HCT116 (cell line): Measurements from ENCODE around the gene ADAM10. TPM values are rescaled to one million over a fixed set of nuclear protein-coding genes. Genes with fewer than 3 reads are reported as not detected.

Experiments
- ATAC-seq: fragments of 200-7000 bp; cut with Tn5 transposase; 2 replicates; pipeline ENCODE4 v1.9.1; 2020; ENCODE audit warnings: mild to moderate bottlenecking, moderate library complexity
- BruUV-seq: library from RNA; stranded (reverse); fragments of 400-500 nt; replicated peaks from 2 replicates; lab custom pipeline; 2021; lab: Mats Ljungman, UMichigan
- CTCF ChIA-PET: fragments of 300-600 bp; sonication (Branson Sonifier 250); formaldehyde crosslinking; loops from one replicate; lab custom pipeline; 2021; ENCODE audit warnings: antibody characterized with exemption; lab: Charles Lee
- POLR2A ChIA-PET: fragments of 300-600, 350-600 bp; sonication (Branson Sonifier 250); formaldehyde crosslinking; loops from one replicate; lab custom pipeline; 2021; ENCODE audit warnings: antibody characterized with exemption; lab: Charles Lee
- RAD21 ChIA-PET, 2 experiments: fragments of 300-600 bp; sonication (Branson Sonifier 250); formaldehyde crosslinking; loops; one replicate each; lab custom pipeline; 2023; ENCODE audit warnings: low total read pairs in 2 of 2; ENCODE audit not compliant: uncharacterized antibody in 2 of 2, unreplicated experiment in 2 of 2, low non-redundant PET in 1 of 2; lab: Charles Lee
- DNase-seq: peaks from one replicate; pipeline ENCODE4 v3.0.0-alpha.2; 2010; ENCODE audit warnings: low read depth, low spot score
- H2AFZ ChIP-seq: fragments of 200-600 bp; shearing (Covaris generic), sonication (generic); 2 replicates; pipeline ENCODE4 v1.6.1; 2017; ENCODE audit warnings: low read depth, mixed run types, mixed read lengths, antibody characterized with exemption, low read length; ENCODE audit not compliant: poor library complexity, severe bottlenecking
- H3K27ac ChIP-seq: 2 replicates; pipeline ENCODE4 v1.5.1; 2012; ENCODE audit warnings: low read depth, low read length
- H3K27me3 ChIP-seq: fragments of 200-600 bp; sonication (generic); 2 replicates; pipeline ENCODE4 v1.6.1; 2016; ENCODE audit warnings: mixed run types, low read length, mixed read lengths; ENCODE audit not compliant: insufficient read depth
- H3K36me3 ChIP-seq, 2 experiments: fragments of 200-500 bp in 1 of 2; fragments of 200-600 bp in 1 of 2; sonication (Bioruptor generic) in 1 of 2; sonication (generic) in 1 of 2; 2 replicates each; pipeline versions ENCODE4 v1.5.1 to v1.6.1; 2014 to 2016; ENCODE audit warnings: low read length in 2 of 2, inconsistent platforms in 1 of 2, mixed read lengths in 1 of 2, mixed run types in 1 of 2; ENCODE audit not compliant: insufficient read depth in 2 of 2, control insufficient read depth in 1 of 2
- H3K4me1 ChIP-seq, 2 experiments: fragments of 200-600 bp in 1 of 2; sonication (generic) in 1 of 2; 2 replicates each; pipeline versions ENCODE4 v1.5.1 to v1.6.1; 2012 to 2017; ENCODE audit warnings: low read length in 2 of 2, inconsistent platforms in 1 of 2, mild to moderate bottlenecking in 1 of 2, mixed read lengths in 1 of 2, mixed run types in 1 of 2, moderate library complexity in 1 of 2; ENCODE audit not compliant: insufficient read depth in 2 of 2, control insufficient read depth in 1 of 2
- H3K4me2 ChIP-seq: fragments of 200-600 bp; sonication (generic); 2 replicates; pipeline ENCODE4 v1.6.1; 2017; ENCODE audit warnings: mixed run types, low read length, mixed read lengths
- H3K4me3 ChIP-seq, 2 experiments: fragments of 200-600 bp in 1 of 2; sonication (generic) in 1 of 2; replicated peaks in 1 of 2; 2 replicates each; pipeline ENCODE4 v1.5.1; 2011 to 2016; ENCODE audit warnings: low read length in 2 of 2, control low read depth in 1 of 2, low read depth in 1 of 2, mild to moderate bottlenecking in 1 of 2, mixed read lengths in 1 of 2, mixed run types in 1 of 2
- H3K79me2 ChIP-seq: fragments of 200-600 bp; sonication (generic); 2 replicates; pipeline ENCODE4 v1.6.1; 2017; ENCODE audit warnings: mild to moderate bottlenecking, mixed run types, low read length, moderate library complexity, mixed read lengths; ENCODE audit not compliant: insufficient read depth
- H3K9ac ChIP-seq: fragments of 200-600 bp; sonication (generic); 2 replicates; pipeline ENCODE4 v1.6.1; 2016; ENCODE audit warnings: low read length, mixed read lengths
- H3K9me2 ChIP-seq: fragments of 200-600 bp; sonication (generic), shearing (Covaris generic); 2 replicates; pipeline ENCODE4 v1.6.1; 2017; ENCODE audit warnings: mixed run types, mild to moderate bottlenecking, moderate library complexity; ENCODE audit not compliant: insufficient read depth
- H3K9me3 ChIP-seq, 2 experiments: fragments of 200-500 bp in 1 of 2; fragments of 200-600 bp in 1 of 2; sonication (Bioruptor generic) in 1 of 2; sonication (generic) in 1 of 2; 2 replicates each; pipeline ENCODE4 v1.6.1; 2014 to 2017; ENCODE audit warnings: low read length in 2 of 2, mixed read lengths in 2 of 2, inconsistent platforms in 1 of 2, low read depth in 1 of 2, mild to moderate bottlenecking in 1 of 2, mixed run types in 1 of 2, moderate library complexity in 1 of 2; ENCODE audit not compliant: control insufficient read depth in 1 of 2, insufficient read depth in 1 of 2
- H4K20me1 ChIP-seq: fragments of 200-600 bp; sonication (generic), shearing (Covaris generic); 2 replicates; pipeline ENCODE4 v1.6.1; 2017; ENCODE audit warnings: mixed run types, mild to moderate bottlenecking, moderate library complexity; ENCODE audit not compliant: insufficient read depth
- CBX3 ChIP-seq: IDR thresholded peaks from 2 replicates; pipeline ENCODE4 v1.6.1; 2012; ENCODE audit warnings: low read depth
- CEBPB ChIP-seq: IDR thresholded peaks from 2 replicates; pipeline ENCODE4 v1.6.1; 2012; ENCODE audit warnings: low read depth
- EGR1 ChIP-seq: IDR thresholded peaks from 2 replicates; pipeline ENCODE4 v1.6.1; 2012; ENCODE audit warnings: low read depth
- EZH2 ChIP-seq: fragments of 200-600 bp; sonication (generic); IDR thresholded peaks from 2 replicates; pipeline ENCODE4 v1.6.1; 2017; ENCODE audit warnings: antibody characterized with exemption, mixed run types
- FOSL1 ChIP-seq: IDR thresholded peaks from 2 replicates; pipeline ENCODE4 v1.6.1; 2012; ENCODE audit warnings: low read depth
- JUND ChIP-seq: IDR thresholded peaks from 2 replicates; pipeline ENCODE4 v1.6.1; 2012
- POLR2A ChIP-seq: IDR thresholded peaks from 2 replicates; pipeline ENCODE4 v1.7.0; 2011; ENCODE audit warnings: borderline replicate concordance; ENCODE audit not compliant: insufficient read depth, insufficient read length; ENCODE audit errors: extremely low read depth
- POLR2AphosphoS5 ChIP-seq: IDR thresholded peaks from 2 replicates; pipeline ENCODE4 v1.6.1; 2011; ENCODE audit warnings: mild to moderate bottlenecking, low read depth, low read length, moderate library complexity
- RAD21 ChIP-seq: IDR thresholded peaks from 2 replicates; pipeline ENCODE4 v1.6.1; 2012; ENCODE audit warnings: low read depth, mild to moderate bottlenecking
- SIN3A ChIP-seq: IDR thresholded peaks from 2 replicates; pipeline ENCODE4 v1.6.1; 2012; ENCODE audit warnings: low read depth
- SP1 ChIP-seq: IDR thresholded peaks from 2 replicates; pipeline ENCODE4 v1.6.1; 2012; ENCODE audit warnings: low read depth
- SRF ChIP-seq: IDR thresholded peaks from 2 replicates; pipeline ENCODE4 v1.6.1; 2012; ENCODE audit warnings: low read depth
- TCF7L2 ChIP-seq: IDR thresholded peaks from 2 replicates; pipeline ENCODE4 v1.7.0; 2011; ENCODE audit warnings: borderline replicate concordance, inconsistent platforms; ENCODE audit not compliant: insufficient read depth, insufficient read length; ENCODE audit errors: extremely low read depth
- YY1 ChIP-seq: IDR thresholded peaks from 2 replicates; pipeline ENCODE4 v1.6.1; 2011; ENCODE audit warnings: low read length, low read depth, moderate library complexity, mild to moderate bottlenecking; ENCODE audit not compliant: insufficient replicate concordance; ENCODE audit errors: extremely low read depth
- ZNF274 ChIP-seq: fragments of 200-500 bp; sonication (Bioruptor generic); IDR thresholded peaks from 2 replicates; pipeline ENCODE4 v1.6.1; 2014; ENCODE audit warnings: mild to moderate bottlenecking, low read depth, low read length, inconsistent platforms
- intact Hi-C: fragments of 100-400 bp; cut with micrococcal nuclease; formaldehyde crosslinking; loops from 2 replicates; pipeline ENCODE4 v1.10.0; 2022
- total RNA-seq: library from RNA; stranded (reverse); gene quantifications from one replicate; pipeline ENCODE4 v1.2.1, GENCODE V29; 2021; ENCODE audit not compliant: unreplicated experiment
- TF ChIP-seq, protein P1 (sequence below): IDR thresholded peaks from 2 replicates; pipeline ENCODE4 v1.6.1; 2012
- TF ChIP-seq, protein P2 (sequence below), 3 experiments: fragments of 200-600 bp in 1 of 3; sonication (generic) in 1 of 3; IDR thresholded peaks in 2 of 3; conservative IDR thresholded peaks in 1 of 3; 2 replicates each; pipeline ENCODE4 v1.5.1; 2012 to 2017; ENCODE audit warnings: low read depth in 2 of 3, low read length in 2 of 3, antibody characterized with exemption in 1 of 3, borderline replicate concordance in 1 of 3, control low read depth in 1 of 3, mild to moderate bottlenecking in 1 of 3, mixed read lengths in 1 of 3, mixed run types in 1 of 3, moderate library complexity in 1 of 3; ENCODE audit not compliant: insufficient read depth in 1 of 3
- TF ChIP-seq, protein P3 (sequence below): IDR thresholded peaks from 2 replicates; pipeline ENCODE4 v1.6.1; 2012; ENCODE audit warnings: low read depth

ADAM10 gene
- total RNA-seq, 1 experiment from 2014 or later = 158 TPM

DNA sequence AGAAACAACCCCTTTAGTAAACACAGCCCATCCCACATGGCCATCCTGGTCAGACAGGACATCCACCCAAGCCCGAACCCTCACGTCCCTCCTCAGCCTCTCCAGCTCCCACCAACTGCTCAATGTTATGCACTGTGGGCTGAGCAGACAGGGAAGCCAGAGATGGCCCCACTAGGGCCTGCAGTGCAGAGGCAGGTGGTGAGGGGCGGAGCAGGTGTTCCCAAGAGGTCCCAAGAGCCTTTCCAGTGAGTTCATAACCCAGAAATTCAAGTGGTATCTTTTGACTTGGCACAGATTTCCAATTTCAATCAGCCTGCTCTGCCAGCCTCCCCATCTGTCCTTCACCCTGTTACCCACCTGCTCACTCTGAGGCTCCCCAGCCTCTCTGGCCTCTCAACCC, 187.4 kb downstream of the ADAM10 start:
- no peaks in the 10 kb centered on the region for H3K79me2 ChIP-seq
- ATAC-seq = no peak
- H3K9ac ChIP-seq = no peak overlapping the region
- H3K4me2 ChIP-seq = no peak overlapping the region
- H3K9me2 ChIP-seq = no peaks in the 10 kb centered on the region
- H3K4me3 ChIP-seq = no peak overlapping the region
- intact Hi-C loops = no loop called here
- no peak overlapping the region for H3K27ac ChIP-seq
- ChIA-PET POLR2A (interaction anchor here (0.7 kb wide), 1 partner anchor 13 kb away, joined by 3 read pairs; no protein-coding TSS in a partner anchor), RAD21 (no interaction called here), CTCF (no interaction called here)
- TF ChIP-seq, protein P1, sequence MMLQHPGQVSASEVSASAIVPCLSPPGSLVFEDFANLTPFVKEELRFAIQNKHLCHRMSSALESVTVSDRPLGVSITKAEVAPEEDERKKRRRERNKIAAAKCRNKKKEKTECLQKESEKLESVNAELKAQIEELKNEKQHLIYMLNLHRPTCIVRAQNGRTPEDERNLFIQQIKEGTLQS = no peak
- TF ChIP-seq POLR2A (no peak), YY1 (no peak), POLR2AphosphoS5 (no peak), SIN3A (no peak), JUND (no peak), FOSL1 (no peak), EZH2 (no peak), CEBPB (no peak), EGR1 (no peak), RAD21 (no peak), SP1 (no peak), TCF7L2 (no peak), CBX3 (no peak), SRF (no peak), ZNF274 (no peak)
- TF ChIP-seq, protein P2, sequence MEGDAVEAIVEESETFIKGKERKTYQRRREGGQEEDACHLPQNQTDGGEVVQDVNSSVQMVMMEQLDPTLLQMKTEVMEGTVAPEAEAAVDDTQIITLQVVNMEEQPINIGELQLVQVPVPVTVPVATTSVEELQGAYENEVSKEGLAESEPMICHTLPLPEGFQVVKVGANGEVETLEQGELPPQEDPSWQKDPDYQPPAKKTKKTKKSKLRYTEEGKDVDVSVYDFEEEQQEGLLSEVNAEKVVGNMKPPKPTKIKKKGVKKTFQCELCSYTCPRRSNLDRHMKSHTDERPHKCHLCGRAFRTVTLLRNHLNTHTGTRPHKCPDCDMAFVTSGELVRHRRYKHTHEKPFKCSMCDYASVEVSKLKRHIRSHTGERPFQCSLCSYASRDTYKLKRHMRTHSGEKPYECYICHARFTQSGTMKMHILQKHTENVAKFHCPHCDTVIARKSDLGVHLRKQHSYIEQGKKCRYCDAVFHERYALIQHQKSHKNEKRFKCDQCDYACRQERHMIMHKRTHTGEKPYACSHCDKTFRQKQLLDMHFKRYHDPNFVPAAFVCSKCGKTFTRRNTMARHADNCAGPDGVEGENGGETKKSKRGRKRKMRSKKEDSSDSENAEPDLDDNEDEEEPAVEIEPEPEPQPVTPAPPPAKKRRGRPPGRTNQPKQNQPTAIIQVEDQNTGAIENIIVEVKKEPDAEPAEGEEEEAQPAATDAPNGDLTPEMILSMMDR (IDR thresholded peaks at IDR 0.05 in 2 of 3, conservative IDR thresholded peaks at IDR 0.05 in 1 of 3; ENCODE audit: borderline replicate concordance in 1 of 3, insufficient read depth in 1 of 3, low read depth in 2 of 3, low read length in 2 of 3) = no peak
- TF ChIP-seq, protein P3, sequence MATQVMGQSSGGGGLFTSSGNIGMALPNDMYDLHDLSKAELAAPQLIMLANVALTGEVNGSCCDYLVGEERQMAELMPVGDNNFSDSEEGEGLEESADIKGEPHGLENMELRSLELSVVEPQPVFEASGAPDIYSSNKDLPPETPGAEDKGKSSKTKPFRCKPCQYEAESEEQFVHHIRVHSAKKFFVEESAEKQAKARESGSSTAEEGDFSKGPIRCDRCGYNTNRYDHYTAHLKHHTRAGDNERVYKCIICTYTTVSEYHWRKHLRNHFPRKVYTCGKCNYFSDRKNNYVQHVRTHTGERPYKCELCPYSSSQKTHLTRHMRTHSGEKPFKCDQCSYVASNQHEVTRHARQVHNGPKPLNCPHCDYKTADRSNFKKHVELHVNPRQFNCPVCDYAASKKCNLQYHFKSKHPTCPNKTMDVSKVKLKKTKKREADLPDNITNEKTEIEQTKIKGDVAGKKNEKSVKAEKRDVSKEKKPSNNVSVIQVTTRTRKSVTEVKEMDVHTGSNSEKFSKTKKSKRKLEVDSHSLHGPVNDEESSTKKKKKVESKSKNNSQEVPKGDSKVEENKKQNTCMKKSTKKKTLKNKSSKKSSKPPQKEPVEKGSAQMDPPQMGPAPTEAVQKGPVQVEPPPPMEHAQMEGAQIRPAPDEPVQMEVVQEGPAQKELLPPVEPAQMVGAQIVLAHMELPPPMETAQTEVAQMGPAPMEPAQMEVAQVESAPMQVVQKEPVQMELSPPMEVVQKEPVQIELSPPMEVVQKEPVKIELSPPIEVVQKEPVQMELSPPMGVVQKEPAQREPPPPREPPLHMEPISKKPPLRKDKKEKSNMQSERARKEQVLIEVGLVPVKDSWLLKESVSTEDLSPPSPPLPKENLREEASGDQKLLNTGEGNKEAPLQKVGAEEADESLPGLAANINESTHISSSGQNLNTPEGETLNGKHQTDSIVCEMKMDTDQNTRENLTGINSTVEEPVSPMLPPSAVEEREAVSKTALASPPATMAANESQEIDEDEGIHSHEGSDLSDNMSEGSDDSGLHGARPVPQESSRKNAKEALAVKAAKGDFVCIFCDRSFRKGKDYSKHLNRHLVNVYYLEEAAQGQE = no peak
- no peak for DNase-seq
- H3K4me1 ChIP-seq = no peaks in the 10 kb centered on the region
- H4K20me1 ChIP-seq = no peaks in the 10 kb centered on the region
- BruUV-seq = no TSS peak
- H3K27me3 ChIP-seq = no peaks in the 10 kb centered on the region
- no peaks in the 10 kb centered on the region for H3K36me3 ChIP-seq
- no peaks in the 10 kb centered on the region for H3K9me3 ChIP-seq
- H2AFZ ChIP-seq = no peak overlapping the region
